NCI-H2029 treated with DMSO at 0.1 percent for 48 hours (cell line): ENCODE measurements around the gene TMEM200A.

Experiments used
- DNase-seq: peaks from one replicate; lab custom pipeline; 2025; lab: John Stamatoyannopoulos, UW

Gene TMEM200A

GRCh38 chr6:130425537-130425936 is 59.7 kb downstream of the TMEM200A start:
- no peak for DNase-seq

GRCh38 chr6:130426066-130426721 is 60.4 kb downstream of the TMEM200A start:
- no peak for DNase-seq

- DNase-seq: no peak
Measured at GRCh38 chr6:130431346-130431852, 65.6 kb downstream of the TMEM200A start.

GRCh38 chr6:130432838-130433237 is 67.0 kb downstream of the TMEM200A start:
- DNase-seq: no peak

- no peak for DNase-seq
Measured at GRCh38 chr6:130434174-130434873, 68.5 kb downstream of the TMEM200A start.

GRCh38 chr6:130435181-130435580 is 69.4 kb downstream of the TMEM200A start:
- no peak for DNase-seq

GRCh38 chr6:130437961-130438360 is 72.1 kb downstream of the TMEM200A start:
- DNase-seq: no peak

GRCh38 chr6:130447374-130447773 is 81.6 kb downstream of the TMEM200A start:
- DNase-seq: no peak

- no peak for DNase-seq
Measured at GRCh38 chr6:130452336-130452735, 86.5 kb downstream of the TMEM200A start.

- DNase-seq: no peak
Measured at GRCh38 chr6:130453230-130453629, 87.4 kb downstream of the TMEM200A start.

- DNase-seq: no peak
Measured at GRCh38 chr6:130457605-130458004, 91.8 kb downstream of the TMEM200A start.

- DNase-seq: no peak
Measured at GRCh38 chr6:130459316-130459715, 93.5 kb downstream of the TMEM200A start.

GRCh38 chr6:130460934-130461333 is 95.1 kb downstream of the TMEM200A start:
- no peak for DNase-seq

- DNase-seq: no peak
Measured at GRCh38 chr6:130466052-130466747, 100.4 kb downstream of the TMEM200A start.

- DNase-seq: no peak
Measured at GRCh38 chr6:130466748-130467061, 100.9 kb downstream of the TMEM200A start.

- DNase-seq: no peak
Measured at GRCh38 chr6:130467146-130468050, 101.6 kb downstream of the TMEM200A start.

- no peak for DNase-seq
Measured at GRCh38 chr6:130470766-130471165, 104.9 kb downstream of the TMEM200A start.

- no peak for DNase-seq
Measured at GRCh38 chr6:130473886-130474285, 108.1 kb downstream of the TMEM200A start.

- DNase-seq: no peak
Measured at GRCh38 chr6:130482645-130483390, 117.0 kb downstream of the TMEM200A start.

GRCh38 chr6:130485870-130486269 is 120.1 kb downstream of the TMEM200A start:
- DNase-seq: no peak

GRCh38 chr6:130486417-130486816 is 120.6 kb downstream of the TMEM200A start:
- DNase-seq: no peak
